GM21360 (cell line): ENCODE results near the gene DEFB119.
"Not testable (repeated sequence)": the region's sequence is repeated elsewhere in the genome, so short reads cannot be mapped to it uniquely, and the experiment has no call there.

Source experiments
- ATAC-seq: cut with Tn5 transposase; IDR thresholded peaks from one replicate; pipeline ENCODE4 v1.9.1; 2021; ENCODE audit warnings: mild to moderate bottlenecking, moderate library complexity; ENCODE audit not compliant: unreplicated experiment

Gene DEFB119

GRCh38 chr20:31390490-31390889, at the start of gene DEFB119:
Gene DEFB119 (minus strand): TSS chr20:31390590. CDS start chr20:31390483, 107 bp downstream.
- no peak for ATAC-seq

GRCh38 chr20:31430568-31431115, 40.3 kb upstream of the DEFB119 start:
- no peak for ATAC-seq

GRCh38 chr20:31427576-31427975, 37.2 kb upstream of the DEFB119 start:
- ATAC-seq, result not testable (repeated sequence)

- not testable (repeated sequence) for ATAC-seq
Measured at GRCh38 chr20:31426891-31427551, 36.6 kb upstream of the DEFB119 start.

- ATAC-seq, result no peak
Measured at GRCh38 chr20:31425797-31426196, 35.4 kb upstream of the DEFB119 start.

- no peak for ATAC-seq
Measured at GRCh38 chr20:31418307-31418706, 27.9 kb upstream of the DEFB119 start.

GRCh38 chr20:31415653-31416052, 25.3 kb upstream of the DEFB119 start:
- ATAC-seq, result no peak

GRCh38 chr20:31414381-31414780, 24.0 kb upstream of the DEFB119 start:
- ATAC-seq, result no peak

- ATAC-seq, result no peak
Measured at GRCh38 chr20:31410011-31410410, 19.6 kb upstream of the DEFB119 start.

- no peak for ATAC-seq
Measured at GRCh38 chr20:31406115-31406514, 15.7 kb upstream of the DEFB119 start, which contains the start of gene DEFB121. Gene DEFB121 (minus strand): TSS chr20:31406215. CDS start chr20:31406152, 63 bp downstream.

GRCh38 chr20:31403886-31404285, 13.5 kb upstream of the DEFB119 start:
- ATAC-seq, result no peak

GRCh38 chr20:31394900-31395299, 4.5 kb upstream of the DEFB119 start:
- no peak for ATAC-seq

- ATAC-seq, result no peak
Measured at GRCh38 chr20:31392836-31393235, 2.4 kb upstream of the DEFB119 start.

- no peak for ATAC-seq
Measured at GRCh38 chr20:31374346-31374745, 16.0 kb downstream of the DEFB119 start.

GRCh38 chr20:31368301-31368700, 22.1 kb downstream of the DEFB119 start, which contains the start of gene DEFB118:
Gene DEFB118 (plus strand): TSS chr20:31368601. CDS start chr20:31368651, 50 bp downstream.
- ATAC-seq, result no peak

- not testable (repeated sequence) for ATAC-seq
Measured at GRCh38 chr20:31364272-31364671, 26.1 kb downstream of the DEFB119 start.

GRCh38 chr20:31363295-31363694, 27.1 kb downstream of the DEFB119 start:
- no peak for ATAC-seq

- no peak for ATAC-seq
Measured at GRCh38 chr20:31355981-31356380, 34.4 kb downstream of the DEFB119 start.

GRCh38 chr20:31341470-31341869, 48.9 kb downstream of the DEFB119 start:
- ATAC-seq, result no peak

- no peak for ATAC-seq
Measured at GRCh38 chr20:31330893-31331292, 59.5 kb downstream of the DEFB119 start.
